Fibroblast of villous mesenchyme (primary cell): ENCODE measurements around the gene CLCN5. TPM values are rescaled to one million over a fixed set of nuclear protein-coding genes. Genes with fewer than 3 reads are reported as not detected.
"Not testable (repeated sequence)": the region's sequence is repeated elsewhere in the genome, so short reads cannot be mapped to it uniquely, and the experiment has no call there.

ENCODE experiments used
- DNase-seq: peaks from one replicate; pipeline ENCODE4 v3.0.0-alpha.2; 2010; ENCODE audit warnings: low read depth
- H3K4me3 ChIP-seq: 2 replicates; pipeline ENCODE4 v1.5.1; 2011; ENCODE audit warnings: low read depth, mild to moderate bottlenecking, low read length
- total RNA-seq: library from RNA; depleted of rRNA; stranded (reverse); fragments of >200 nt; gene quantifications from 2 replicates; pipeline ENCODE4 v1.2.3, GENCODE V29; 2012
- TF ChIP-seq, protein P1 (sequence below): IDR thresholded peaks from 2 replicates; pipeline ENCODE4 v1.5.1; 2012; ENCODE audit warnings: low read depth, mild to moderate bottlenecking, low read length; ENCODE audit not compliant: insufficient read depth

Gene CLCN5
- total RNA-seq, 1 donor = 12.5 TPM

GRCh38 chrX:50002067-50002714, 79.8 kb downstream of the CLCN5 start:
- DNase-seq = peak; percentile 4
- H3K4me3 ChIP-seq = no peak overlapping the region
- TF ChIP-seq, protein P1, sequence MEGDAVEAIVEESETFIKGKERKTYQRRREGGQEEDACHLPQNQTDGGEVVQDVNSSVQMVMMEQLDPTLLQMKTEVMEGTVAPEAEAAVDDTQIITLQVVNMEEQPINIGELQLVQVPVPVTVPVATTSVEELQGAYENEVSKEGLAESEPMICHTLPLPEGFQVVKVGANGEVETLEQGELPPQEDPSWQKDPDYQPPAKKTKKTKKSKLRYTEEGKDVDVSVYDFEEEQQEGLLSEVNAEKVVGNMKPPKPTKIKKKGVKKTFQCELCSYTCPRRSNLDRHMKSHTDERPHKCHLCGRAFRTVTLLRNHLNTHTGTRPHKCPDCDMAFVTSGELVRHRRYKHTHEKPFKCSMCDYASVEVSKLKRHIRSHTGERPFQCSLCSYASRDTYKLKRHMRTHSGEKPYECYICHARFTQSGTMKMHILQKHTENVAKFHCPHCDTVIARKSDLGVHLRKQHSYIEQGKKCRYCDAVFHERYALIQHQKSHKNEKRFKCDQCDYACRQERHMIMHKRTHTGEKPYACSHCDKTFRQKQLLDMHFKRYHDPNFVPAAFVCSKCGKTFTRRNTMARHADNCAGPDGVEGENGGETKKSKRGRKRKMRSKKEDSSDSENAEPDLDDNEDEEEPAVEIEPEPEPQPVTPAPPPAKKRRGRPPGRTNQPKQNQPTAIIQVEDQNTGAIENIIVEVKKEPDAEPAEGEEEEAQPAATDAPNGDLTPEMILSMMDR = no peak

GRCh38 chrX:50003467-50003866, 81.1 kb downstream of the CLCN5 start:
- no peak overlapping the region for H3K4me3 ChIP-seq
- DNase-seq = no peak
- TF ChIP-seq, protein P1 = no peak

GRCh38 chrX:50003927-50004326, 81.5 kb downstream of the CLCN5 start:
- TF ChIP-seq, protein P1 = no peak
- no peak for DNase-seq
- H3K4me3 ChIP-seq = no peak overlapping the region

GRCh38 chrX:50025591-50025990, 103.2 kb downstream of the CLCN5 start:
- DNase-seq, H3K4me3 ChIP-seq: not testable (repeated sequence)

GRCh38 chrX:50035126-50035525, 112.7 kb downstream of the CLCN5 start:
- H3K4me3 ChIP-seq = no peak overlapping the region
- no peak for DNase-seq
- TF ChIP-seq, protein P1 = no peak

DNA sequence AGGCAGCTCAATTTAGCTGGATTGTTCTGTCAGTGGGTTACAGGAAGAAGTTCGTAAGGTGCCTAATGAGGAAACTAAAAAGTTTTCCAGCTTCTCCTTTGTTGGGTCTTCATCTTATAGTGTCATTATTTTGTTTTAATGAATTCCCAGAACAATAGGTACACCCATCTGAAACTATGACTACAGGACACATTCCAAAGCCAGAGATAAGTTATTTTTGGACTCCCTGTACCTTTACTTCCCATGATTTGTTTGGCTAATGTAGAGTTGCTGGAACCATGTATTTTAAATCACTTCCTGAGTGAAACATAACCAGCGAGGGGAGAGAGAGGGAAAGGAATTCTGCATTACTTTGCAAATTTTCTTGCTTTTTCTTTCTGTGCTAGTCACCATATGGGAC, 114.0 kb downstream of the CLCN5 start:
- TF ChIP-seq, protein P1 = no peak
- no peak overlapping the region for H3K4me3 ChIP-seq
- DNase-seq = no peak

- TF ChIP-seq, protein P1 = no peak
- H3K4me3 ChIP-seq = no peak overlapping the region
- no peak for DNase-seq
Observed at GRCh38 chrX:50045823-50046222, 123.4 kb downstream of the CLCN5 start.
